Measurements from ENCODE around the gene FBXL20.

- TF ChIP-seq CTCF (conservative IDR thresholded peaks at IDR 0.05; ENCODE audit: low read depth, low read length) (no peak), EZH2 (IDR thresholded peaks at IDR 0.05; ENCODE audit: low read length, unreplicated experiment) (no peak)
Observed at GRCh38 chr17:39271546-39271945, 129.9 kb downstream of the FBXL20 start.
